Loucy (cell line): ENCODE data around the gene TBC1D2B.

ENCODE experiments used
- H2AFZ ChIP-seq: fragments of 200-600 bp; sonication (generic); 2 replicates; pipeline ENCODE4 v1.6.0; 2016; ENCODE audit warnings: antibody characterized with exemption, mild to moderate bottlenecking, low read length, moderate library complexity
- H3F3A ChIP-seq: fragments of 200-600 bp; 2 replicates; pipeline ENCODE4 v1.6.0; 2016; ENCODE audit warnings: antibody characterized with exemption, low read depth, mild to moderate bottlenecking
- H3K27me3 ChIP-seq: fragments of 200-600 bp; sonication (generic); 2 replicates; pipeline ENCODE4 v1.6.1; 2014; ENCODE audit warnings: low read length, mild to moderate bottlenecking; ENCODE audit not compliant: insufficient read depth, poor library complexity, severe bottlenecking
- H3K36me3 ChIP-seq: fragments of 200-600 bp; sonication (generic); 2 replicates; pipeline ENCODE4 v1.6.1; 2016; ENCODE audit warnings: low read length; ENCODE audit not compliant: insufficient read depth
- H3K4me1 ChIP-seq: fragments of 200-600 bp; sonication (generic); 2 replicates; pipeline ENCODE4 v1.5.1; 2014; ENCODE audit warnings: low read length, mild to moderate bottlenecking; ENCODE audit not compliant: insufficient read depth, poor library complexity, severe bottlenecking
- H3K4me2 ChIP-seq: fragments of 200-600 bp; sonication (generic); 2 replicates; pipeline ENCODE4 v1.6.0; 2014; ENCODE audit warnings: antibody characterized with exemption, low read length, low read depth, mild to moderate bottlenecking; ENCODE audit not compliant: poor library complexity, severe bottlenecking
- H3K4me3 ChIP-seq: fragments of 200-600 bp; sonication (generic); 2 replicates; pipeline ENCODE4 v1.5.1; 2014; ENCODE audit warnings: low read length, mild to moderate bottlenecking, mixed read lengths; ENCODE audit not compliant: poor library complexity, severe bottlenecking
- H3K79me2 ChIP-seq: fragments of 200-600 bp; sonication (generic); 2 replicates; pipeline ENCODE4 v1.6.1; 2014; ENCODE audit warnings: low read length; ENCODE audit not compliant: insufficient read depth
- H3K9ac ChIP-seq: fragments of 200-600 bp; sonication (generic); 2 replicates; pipeline ENCODE4 v1.6.0; 2014; ENCODE audit warnings: mild to moderate bottlenecking, low read depth, low read length, moderate library complexity; ENCODE audit not compliant: poor library complexity, severe bottlenecking
- H3K9me2 ChIP-seq: fragments of 200-600 bp; sonication (generic); replicated peaks from 2 replicates; pipeline ENCODE4 v1.6.1; 2016; ENCODE audit warnings: low read depth, low read length, mixed read lengths
- H3K9me3 ChIP-seq: fragments of 200-600 bp; sonication (generic); 2 replicates; pipeline ENCODE4 v1.6.1; 2014; ENCODE audit warnings: mild to moderate bottlenecking, antibody characterized with exemption, low read length, low read depth; ENCODE audit not compliant: insufficient read depth
- H4K20me1 ChIP-seq: fragments of 200-600 bp; sonication (generic); 2 replicates; pipeline ENCODE4 v1.6.0; 2014; ENCODE audit warnings: antibody characterized with exemption, low read length, mild to moderate bottlenecking; ENCODE audit not compliant: insufficient read depth, poor library complexity, severe bottlenecking
- CTCF ChIP-seq: fragments of 200-600 bp; sonication (generic); conservative IDR thresholded peaks from 2 replicates; pipeline ENCODE4 v1.5.1; 2014; ENCODE audit warnings: mild to moderate bottlenecking, antibody characterized with exemption, low read length
- EZH2phosphoT487 ChIP-seq: fragments of 200-600 bp; IDR thresholded peaks from 2 replicates; pipeline ENCODE4 v1.6.1; 2018; ENCODE audit warnings: antibody characterized with exemption, mild to moderate bottlenecking, moderate library complexity, borderline replicate concordance

The TBC1D2B gene

GRCh38 chr15:78037328-78037727 lies 40.2 kb downstream of the TBC1D2B start:
- Histone ChIP-seq H3K4me2 (no peak overlapping the region), H3K4me1 (peaks cover 95% of the 10 kb centered on the region)

GRCh38 chr15:78035861-78036476 lies 41.5 kb downstream of the TBC1D2B start:
- Histone ChIP-seq H3K4me1 (peaks cover 89% of the 10 kb centered on the region), H3K9me2 (no peaks in the 10 kb centered on the region), H3K9me3 (no peaks in the 10 kb centered on the region), H3K9ac (peak overlapping the region; percentile 70), H3K4me2 (peak overlapping the region; percentile 79), H4K20me1 (no peaks in the 10 kb centered on the region), H3K79me2 (peaks cover 73% of the 10 kb centered on the region), H3K4me3 (peak overlapping the region; percentile 59), H3F3A (peaks cover 9% of the 10 kb centered on the region), H3K27me3 (no peaks in the 10 kb centered on the region), H3K36me3 (peaks cover 29% of the 10 kb centered on the region), H2AFZ (no peak overlapping the region)
- no peak for TF ChIP-seq CTCF
- TF ChIP-seq EZH2phosphoT487: no peak

More at GRCh38 chr15:78037328-78037727, 40.2 kb downstream of the TBC1D2B start:
- no peaks in the 10 kb centered on the region for H3K9me3 ChIP-seq
- H3K36me3 ChIP-seq: peaks cover 40% of the 10 kb centered on the region
- peaks cover 13% of the 10 kb centered on the region for H3F3A ChIP-seq
- H2AFZ ChIP-seq: no peak overlapping the region
- TF ChIP-seq CTCF (no peak), EZH2phosphoT487 (no peak)
- H3K27me3 ChIP-seq: no peaks in the 10 kb centered on the region
- peak overlapping the region; percentile 70 for H3K9ac ChIP-seq
- no peaks in the 10 kb centered on the region for H4K20me1 ChIP-seq
- no peaks in the 10 kb centered on the region for H3K9me2 ChIP-seq
- H3K4me3 ChIP-seq: no peak overlapping the region
- peaks cover 75% of the 10 kb centered on the region for H3K79me2 ChIP-seq

- Histone ChIP-seq H3F3A (peaks cover 9% of the 10 kb centered on the region), H3K4me3 (peak overlapping the region; percentile 59), H4K20me1 (no peaks in the 10 kb centered on the region), H3K9ac (peak overlapping the region; percentile 70), H3K9me3 (no peaks in the 10 kb centered on the region), H3K4me2 (peak overlapping the region; percentile 79), H3K79me2 (peaks cover 79% of the 10 kb centered on the region), H3K27me3 (no peaks in the 10 kb centered on the region), H3K4me1 (peaks cover 84% of the 10 kb centered on the region), H3K36me3 (peaks cover 35% of the 10 kb centered on the region), H2AFZ (no peak overlapping the region), H3K9me2 (no peaks in the 10 kb centered on the region)
- no peak for TF ChIP-seq CTCF
- no peak for TF ChIP-seq EZH2phosphoT487
Observed at GRCh38 chr15:78035321-78035751, 42.2 kb downstream of the TBC1D2B start.
